Measurements from ENCODE around the gene UBE2I. TPM values are rescaled to one million over a fixed set of nuclear protein-coding genes. Genes with fewer than 3 reads are reported as not detected.

UBE2I gene
- total and polyA plus RNA-seq, 2 donors (not counting 1 experiment from before 2014, with no cell fraction given): 152 to 265 TPM

GRCh38 chr16:1279081-1279944 lies 30.1 kb upstream of the UBE2I start:
- no peak overlapping the region for H2AFZ ChIP-seq (ENCODE audit: insufficient read depth, low read depth, low read length, poor library complexity, severe bottlenecking)
- H3K27me3 ChIP-seq (replicated peaks in 1 of 4; ENCODE audit: control extremely low read depth in 1 of 4, control insufficient read depth in 3 of 4, insufficient read depth in 4 of 4, low read length in 3 of 4): peaks cover 0 to 5% (median 0%) of the 10 kb centered on the region in 4 experiments
- POLR2A ChIA-PET: no interaction called here
- DNase-seq (no peak), ATAC-seq (ENCODE audit: low read depth) (no peak)
- Mint-ChIP-seq H3K4me1 (peaks cover 2% of the 10 kb centered on the region), H3K4me3 (no peak overlapping the region), H3K27me3 (peaks cover 12% of the 10 kb centered on the region), H3K27ac (no peak overlapping the region), H3K9me3 (ENCODE audit: insufficient read depth) (no peaks in the 10 kb centered on the region)
- 76% methylated on average over 28 of the region's 30 CpGs for WGBS (ENCODE audit: insufficient coverage)
- CTCF ChIA-PET: no interaction called here
- no peak overlapping the region for H3K9ac ChIP-seq (ENCODE audit: low read length)
- intact Hi-C loops (cut with micrococcal nuclease): no loop called here
- TF ChIP-seq EZH2 (IDR thresholded peaks at IDR 0.05; ENCODE audit: borderline replicate concordance, insufficient read depth, low read depth, low read length, poor library complexity, severe bottlenecking): no peak
- no peak for TF ChIP-seq CTCF (IDR thresholded peaks at IDR 0.05)
- no peaks in the 10 kb centered on the region for H3K79me2 ChIP-seq (ENCODE audit: control insufficient read depth, insufficient read depth, low read length)
- no peaks in the 10 kb centered on the region for H3K36me3 ChIP-seq (replicated peaks in 1 of 2; ENCODE audit: control extremely low read depth in 1 of 2, control insufficient read depth in 1 of 2, extremely low read depth in 1 of 2, insufficient read depth in 2 of 2, low read length in 1 of 2)
- H3K4me3 ChIP-seq (ENCODE audit: control extremely low read depth in 1 of 5, extremely low read depth in 1 of 5, insufficient read depth in 1 of 5, low read depth in 2 of 5, low read length in 4 of 5): no peak overlapping the region
- H3K27ac ChIP-seq (ENCODE audit: low read length in 2 of 2): no peak overlapping the region
- no peaks in the 10 kb centered on the region for H4K20me1 ChIP-seq (ENCODE audit: control insufficient read depth, insufficient read depth, low read length, poor library complexity, severe bottlenecking)
- H3K9me3 ChIP-seq (ENCODE audit: control extremely low read depth in 1 of 3, control insufficient read depth in 2 of 3, insufficient read depth in 1 of 3, low read length in 2 of 3): no peaks in the 10 kb centered on the region
- H3K4me2 ChIP-seq (replicated peaks; ENCODE audit: low read depth, low read length, poor library complexity, severe bottlenecking): no peak overlapping the region
- no peaks in the 10 kb centered on the region for H3K4me1 ChIP-seq (ENCODE audit: control insufficient read depth in 2 of 2, insufficient read depth in 2 of 2, low read length in 2 of 2)

- H3K4me1 ChIP-seq (ENCODE audit: control insufficient read depth in 2 of 2, insufficient read depth in 2 of 2, low read length in 2 of 2): no peaks in the 10 kb centered on the region
- H3K9me3 ChIP-seq (ENCODE audit: control extremely low read depth in 1 of 3, control insufficient read depth in 2 of 3, insufficient read depth in 1 of 3, low read length in 2 of 3): no peaks in the 10 kb centered on the region
- ChIA-PET POLR2A (no interaction called here), CTCF (interaction anchor here (0.6 kb wide), 1 partner anchor 14 kb away, joined by 3 read pairs; no protein-coding TSS in a partner anchor)
- no peak overlapping the region for H2AFZ ChIP-seq (ENCODE audit: insufficient read depth, low read depth, low read length, poor library complexity, severe bottlenecking)
- H3K79me2 ChIP-seq (ENCODE audit: control insufficient read depth, insufficient read depth, low read length): no peaks in the 10 kb centered on the region
- Mint-ChIP-seq H3K9me3 (ENCODE audit: insufficient read depth) (no peaks in the 10 kb centered on the region), H3K4me1 (peaks cover 2% of the 10 kb centered on the region), H3K27ac (no peak overlapping the region), H3K27me3 (peaks cover 12% of the 10 kb centered on the region), H3K4me3 (no peak overlapping the region)
- H3K27ac ChIP-seq (ENCODE audit: low read length in 2 of 2): no peak overlapping the region
- H3K4me3 ChIP-seq (ENCODE audit: control extremely low read depth in 1 of 5, extremely low read depth in 1 of 5, insufficient read depth in 1 of 5, low read depth in 2 of 5, low read length in 4 of 5): no peak overlapping the region
- no peak for ATAC-seq (ENCODE audit: low read depth)
- DNase-seq: no peak
- WGBS (ENCODE audit: insufficient coverage): 87% methylated on average over 29 of the region's 29 CpGs
- intact Hi-C loops (cut with micrococcal nuclease): no loop called here
- no peak overlapping the region for H3K4me2 ChIP-seq (replicated peaks; ENCODE audit: low read depth, low read length, poor library complexity, severe bottlenecking)
- peaks cover 0 to 5% (median 0%) of the 10 kb centered on the region in 4 experiments for H3K27me3 ChIP-seq (replicated peaks in 1 of 4; ENCODE audit: control extremely low read depth in 1 of 4, control insufficient read depth in 3 of 4, insufficient read depth in 4 of 4, low read length in 3 of 4)
- H3K36me3 ChIP-seq (replicated peaks in 1 of 2; ENCODE audit: control extremely low read depth in 1 of 2, control insufficient read depth in 1 of 2, extremely low read depth in 1 of 2, insufficient read depth in 2 of 2, low read length in 1 of 2): no peaks in the 10 kb centered on the region
- no peaks in the 10 kb centered on the region for H4K20me1 ChIP-seq (ENCODE audit: control insufficient read depth, insufficient read depth, low read length, poor library complexity, severe bottlenecking)
- TF ChIP-seq CTCF (IDR thresholded peaks at IDR 0.05): no peak
- no peak for TF ChIP-seq EZH2 (IDR thresholded peaks at IDR 0.05; ENCODE audit: borderline replicate concordance, insufficient read depth, low read depth, low read length, poor library complexity, severe bottlenecking)
- no peak overlapping the region for H3K9ac ChIP-seq (ENCODE audit: low read length)
Observed at GRCh38 chr16:1279945-1280589, 29.4 kb upstream of the UBE2I start.

All from B cell (primary cell).